ENCODE results near the gene ENAM. TPM values are rescaled to one million over a fixed set of nuclear protein-coding genes. Genes with fewer than 3 reads are reported as not detected.

ENAM gene
- polyA plus RNA-seq, 2 of the 4 experiments (the other 2 are of a cell fraction): 0.01 to 0.16 TPM

GRCh38 chr4:70619288-70619687 lies 9.3 kb upstream of the ENAM start (continued):
- TF ChIP-seq REST (IDR thresholded peaks at IDR 0.05) (no peak), CBX2 (IDR thresholded peaks at IDR 0.05; ENCODE audit: borderline replicate concordance, low read depth) (no peak)

- DNase-seq (ENCODE audit: low read depth in 1 of 2, low spot score in 1 of 2): no peak
- H3K27ac ChIP-seq: no peak overlapping the region
- H3K4me1 ChIP-seq: peaks cover 4% of the 10 kb centered on the region; the same call in 1 of the 3 replicates
- ChIA-PET CTCF (no interaction called here), POLR2A (no interaction called here)
- H3K4me2 ChIP-seq: no peak overlapping the region
- WGBS (ENCODE audit: missing lambda C conversion rate): 76% methylated on average over 2 of the region's 2 CpGs
- no peak overlapping the region for H3K4me3 ChIP-seq
- H3K9me3 ChIP-seq: no peaks in the 10 kb centered on the region
- no peak for TF ChIP-seq KDM1A (IDR thresholded peaks at IDR 0.05; ENCODE audit: low read depth)
- TF ChIP-seq KDM5A (IDR thresholded peaks at IDR 0.05): no peak
- TF ChIP-seq TFCP2L1 (CRISPR knock-in tag; IDR thresholded peaks at IDR 0.05): no peak
- no peak for TF ChIP-seq TP53 (CRISPR knock-in tag; IDR thresholded peaks at IDR 0.05)
- TF ChIP-seq RARB (CRISPR knock-in tag; IDR thresholded peaks at IDR 0.05): no peak
- TF ChIP-seq RNF2 (IDR thresholded peaks at IDR 0.05; ENCODE audit: borderline replicate concordance, low read depth): no peak
- TF ChIP-seq ELK1 (IDR thresholded peaks at IDR 0.05; ENCODE audit: low read depth, low read length): no peak
- TF ChIP-seq BCL3 (IDR thresholded peaks at IDR 0.05): no peak
- no peak for TF ChIP-seq FOSB (CRISPR knock-in tag; IDR thresholded peaks at IDR 0.05)
- TF ChIP-seq CBX2 (IDR thresholded peaks at IDR 0.05; ENCODE audit: borderline replicate concordance, low read depth): no peak
- no peak for FAIRE-seq
- no peak for ATAC-seq
Measured at GRCh38 chr4:70619778-70620177, 8.8 kb upstream of the ENAM start.

GRCh38 chr4:70623323-70623722 lies 5.2 kb upstream of the ENAM start:
- Histone ChIP-seq H3K4me2 (no peak overlapping the region; the same call in 2 of the 3 replicates), H3K4me3 (no peak overlapping the region), H3K27ac (no peak overlapping the region), H3K4me1 (peaks cover 9% of the 10 kb centered on the region; the same call in 2 of the 3 replicates), H3K9me3 (no peaks in the 10 kb centered on the region)
- no peak for FAIRE-seq
- no peak for TF ChIP-seq ELK1 (IDR thresholded peaks at IDR 0.05; ENCODE audit: low read depth, low read length)
- no peak for TF ChIP-seq HEYL (CRISPR knock-in tag; IDR thresholded peaks at IDR 0.05)
- no peak for TF ChIP-seq ZFP36 (IDR thresholded peaks at IDR 0.05; ENCODE audit: borderline replicate concordance, partially characterized antibody)
- TF ChIP-seq NPAS2 (CRISPR knock-in tag; IDR thresholded peaks at IDR 0.05; ENCODE audit: borderline replicate concordance): no peak
- no peak for TF ChIP-seq MAX (IDR thresholded peaks at IDR 0.05)
- no peak for TF ChIP-seq RFX5 (IDR thresholded peaks at IDR 0.05)
- POLR2A ChIA-PET: no interaction called here
- CTCF ChIA-PET: no interaction called here
- DNase-seq (ENCODE audit: low read depth in 1 of 2, low spot score in 1 of 2): no peak
- ATAC-seq: no peak
- WGBS (ENCODE audit: missing lambda C conversion rate): 84% methylated on average over 3 of the region's 3 CpGs
